Kidney (tissue), 14 donors: Measurements from ENCODE around the gene LZTS3. TPM values are rescaled to one million over a fixed set of nuclear protein-coding genes. Genes with fewer than 3 reads are reported as not detected.
"Not testable (repeated sequence)": the region's sequence is repeated elsewhere in the genome, so short reads cannot be mapped to it uniquely, and the experiment has no call there.

ENCODE experiments used
- DNase-seq, 5 donors: peaks; one replicate each; pipeline ENCODE4 v3.0.0-alpha.2; 2013 to 2020
- FAIRE-seq: peaks from 2 replicates; lab custom pipeline; 2012; peaks lifted over from hg19 to GRCh38; lab: Jason Lieb, UNC
- H3K27ac ChIP-seq, 2 donors: one replicate each; pipeline ENCODE4 v1.7.0; 2013; ENCODE audit warnings: low read depth in 2 of 2, low read length in 2 of 2, inconsistent platforms in 1 of 2
- H3K27me3 ChIP-seq: one replicate; pipeline ENCODE4 v1.7.1; 2013; ENCODE audit warnings: low read length, inconsistent platforms; ENCODE audit not compliant: control insufficient read depth, insufficient read depth
- H3K36me3 ChIP-seq, 3 donors: one replicate each; pipeline versions ENCODE4 v1.7.0 to v1.7.1; 2013; ENCODE audit warnings: low read length in 3 of 3, control low read depth in 1 of 3, inconsistent platforms in 1 of 3; ENCODE audit not compliant: insufficient read depth in 3 of 3, control insufficient read depth in 2 of 3
- H3K4me1 ChIP-seq, 3 donors: one replicate each; pipeline versions ENCODE4 v1.7.0 to v1.7.1; 2013; ENCODE audit warnings: low read length in 3 of 3, inconsistent platforms in 1 of 3, low read depth in 1 of 3; ENCODE audit not compliant: control insufficient read depth in 2 of 3, insufficient read depth in 2 of 3
- H3K4me3 ChIP-seq, 3 donors: one replicate each; pipeline versions ENCODE4 v1.7.0 to v1.8.1; 2013; ENCODE audit warnings: low read length in 3 of 3, control low read depth in 1 of 3, inconsistent platforms in 1 of 3
- H3K9ac ChIP-seq, 3 donors: one replicate each; pipeline versions ENCODE4 v1.7.0 to v1.7.1; 2013; ENCODE audit warnings: low read length in 3 of 3, control low read depth in 1 of 3, inconsistent platforms in 1 of 3
- H3K9me3 ChIP-seq, 3 donors: one replicate each; pipeline versions ENCODE4 v1.7.0 to v1.7.1; 2013; ENCODE audit warnings: low read length in 3 of 3, control low read depth in 1 of 3, inconsistent platforms in 1 of 3; ENCODE audit not compliant: control insufficient read depth in 2 of 3, insufficient read depth in 1 of 3
- intact Hi-C: fragments of 100-400 bp; cut with DNase I; formaldehyde crosslinking; loops from one replicate; pipeline ENCODE4 v1.11.1; 2022
- polyA plus RNA-seq: library from polyadenylated mRNA; stranded (reverse); fragments of 350-450 nt; fragmentation: Illumina TruSeq; extraction: RNeasy Lipid Tissue Mini Kit (QIAGEN cat#74804); gene quantifications from one replicate; pipeline ENCODE4 v1.2.3, GENCODE V29; 2014; ENCODE audit warnings: low read depth, low replicate concordance; ENCODE audit not compliant: insufficient read depth
- total RNA-seq: library from RNA; stranded (reverse); fragmentation: NEBNext Ultra II Directional; extraction: Animal tissue kit (Norgen Biotek cat#: 25700); gene quantifications from one replicate; pipeline ENCODE4 v1.2.1, GENCODE V29; 2021
- TF ChIP-seq, protein P1 (sequence below): IDR thresholded peaks from 3 replicates; pipeline ENCODE4 v1.5.1; 2012; ENCODE audit warnings: mild to moderate bottlenecking, moderate library complexity, borderline replicate concordance; ENCODE audit not compliant: insufficient read depth; ENCODE audit errors: extremely low read depth
- donor health status: control.
- donor health status: control.
- donor health status: control.
- donor health status: control.
- donor health status: control.
- donor health status: DM: yes; HTN: yes; CAD: no.
- donor health status: Normal renal cell carcinoma (clear cell type).

Gene LZTS3
- total and polyA plus RNA-seq, 2 donors from 2014 or later, result 20.0 to 23.0 TPM

DNA sequence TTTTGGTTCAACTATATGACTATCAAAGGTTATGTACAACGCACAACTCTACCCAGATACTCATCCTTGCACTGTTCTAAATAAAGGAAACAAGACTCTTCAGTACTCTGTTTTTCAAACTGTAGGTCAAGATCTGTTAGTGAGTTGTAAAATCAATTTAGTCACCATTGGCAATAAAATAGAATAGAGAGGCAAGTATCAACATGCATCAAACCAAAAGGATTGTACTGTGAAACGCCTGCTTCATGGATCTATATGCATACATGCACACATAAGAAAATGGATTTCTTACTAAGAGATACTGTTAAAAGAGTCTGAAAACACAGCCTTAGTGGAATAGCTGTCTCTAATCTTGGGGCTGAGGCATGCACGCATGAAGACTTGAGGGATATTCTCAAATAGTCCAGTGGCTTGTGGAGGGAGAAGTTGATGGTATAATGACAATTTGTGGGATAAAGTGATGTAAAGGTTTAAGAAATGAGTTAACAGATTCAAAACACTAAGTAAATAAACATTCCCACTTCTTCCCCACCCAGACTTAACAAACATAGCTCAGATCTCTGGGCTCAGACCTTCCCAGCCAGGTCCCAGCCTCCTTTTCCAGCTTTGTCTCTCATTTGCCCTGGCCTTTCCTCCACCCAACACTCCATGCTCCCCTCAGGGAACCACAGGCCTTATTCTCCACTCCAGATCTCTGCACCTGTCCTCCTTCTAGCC is 10.7 kb upstream of the LZTS3 start:
- no peaks in the 10 kb centered on the region for H3K9me3 ChIP-seq
- no peak overlapping the region for H3K4me3 ChIP-seq
- H3K9ac ChIP-seq, result no peak overlapping the region
- H3K27me3 ChIP-seq, result no peaks in the 10 kb centered on the region
- H3K36me3 ChIP-seq, result no peaks in the 10 kb centered on the region
- intact Hi-C loops, result no loop called here
- DNase-seq, result no peak
- H3K4me1 ChIP-seq, result no peaks in the 10 kb centered on the region
- TF ChIP-seq, protein P1, sequence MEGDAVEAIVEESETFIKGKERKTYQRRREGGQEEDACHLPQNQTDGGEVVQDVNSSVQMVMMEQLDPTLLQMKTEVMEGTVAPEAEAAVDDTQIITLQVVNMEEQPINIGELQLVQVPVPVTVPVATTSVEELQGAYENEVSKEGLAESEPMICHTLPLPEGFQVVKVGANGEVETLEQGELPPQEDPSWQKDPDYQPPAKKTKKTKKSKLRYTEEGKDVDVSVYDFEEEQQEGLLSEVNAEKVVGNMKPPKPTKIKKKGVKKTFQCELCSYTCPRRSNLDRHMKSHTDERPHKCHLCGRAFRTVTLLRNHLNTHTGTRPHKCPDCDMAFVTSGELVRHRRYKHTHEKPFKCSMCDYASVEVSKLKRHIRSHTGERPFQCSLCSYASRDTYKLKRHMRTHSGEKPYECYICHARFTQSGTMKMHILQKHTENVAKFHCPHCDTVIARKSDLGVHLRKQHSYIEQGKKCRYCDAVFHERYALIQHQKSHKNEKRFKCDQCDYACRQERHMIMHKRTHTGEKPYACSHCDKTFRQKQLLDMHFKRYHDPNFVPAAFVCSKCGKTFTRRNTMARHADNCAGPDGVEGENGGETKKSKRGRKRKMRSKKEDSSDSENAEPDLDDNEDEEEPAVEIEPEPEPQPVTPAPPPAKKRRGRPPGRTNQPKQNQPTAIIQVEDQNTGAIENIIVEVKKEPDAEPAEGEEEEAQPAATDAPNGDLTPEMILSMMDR, result no peak
- H3K27ac ChIP-seq, result no peak overlapping the region
- no peak for FAIRE-seq

DNA sequence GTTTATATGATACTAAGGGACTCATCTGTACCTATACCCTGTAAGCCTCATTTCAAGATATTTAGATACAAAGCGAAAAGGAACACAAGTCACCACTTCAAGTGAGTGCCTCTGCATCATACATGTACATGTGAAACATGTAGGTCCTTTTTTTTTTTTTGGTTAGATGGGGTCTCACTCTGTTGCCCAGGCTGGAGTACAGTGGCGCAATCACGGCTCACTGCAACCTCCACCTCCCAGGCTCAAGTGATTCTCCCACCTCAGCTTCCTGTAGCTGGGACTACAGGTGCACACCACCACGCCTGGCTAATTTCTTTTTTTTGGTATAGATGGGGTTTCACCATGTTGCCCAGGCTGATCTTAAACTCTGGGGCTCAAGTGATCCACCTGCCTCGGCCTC is 9.1 kb upstream of the LZTS3 start:
- H3K9me3 ChIP-seq, H3K4me1 ChIP-seq, intact Hi-C loops, DNase-seq, H3K36me3 ChIP-seq, FAIRE-seq, H3K9ac ChIP-seq, H3K4me3 ChIP-seq, H3K27ac ChIP-seq, H3K27me3 ChIP-seq: not testable (repeated sequence)

DNA sequence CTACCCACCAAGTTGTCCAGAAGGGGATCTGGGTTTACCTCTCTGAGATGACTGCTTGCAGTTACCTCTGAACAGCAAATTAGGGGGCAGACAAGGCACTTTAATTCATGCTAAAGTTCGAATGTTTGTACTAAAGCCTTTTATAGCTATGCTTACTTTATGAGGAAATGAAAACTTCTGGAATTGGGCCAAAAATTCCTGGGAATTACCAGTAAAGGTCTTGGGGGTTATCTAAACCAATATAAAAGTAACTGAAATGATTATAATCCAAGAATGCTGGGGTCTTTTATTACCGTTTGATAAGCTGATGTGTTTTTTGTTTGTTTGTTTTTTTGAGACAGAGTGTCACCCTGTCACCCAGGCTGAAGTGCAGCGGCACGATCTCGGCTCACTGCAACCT is 7.9 kb upstream of the LZTS3 start:
- DNase-seq (peak in 1 of 5 donors; percentile 19), FAIRE-seq (no peak)
- Histone ChIP-seq H3K4me3 (no peak overlapping the region), H3K9ac (no peak overlapping the region), H3K27me3 (no peaks in the 10 kb centered on the region), H3K4me1 (no peaks in the 10 kb centered on the region), H3K36me3 (no peaks in the 10 kb centered on the region), H3K27ac (no peak overlapping the region), H3K9me3 (no peaks in the 10 kb centered on the region)
- intact Hi-C loops, result no loop called here
- TF ChIP-seq, protein P1, result no peak

DNA sequence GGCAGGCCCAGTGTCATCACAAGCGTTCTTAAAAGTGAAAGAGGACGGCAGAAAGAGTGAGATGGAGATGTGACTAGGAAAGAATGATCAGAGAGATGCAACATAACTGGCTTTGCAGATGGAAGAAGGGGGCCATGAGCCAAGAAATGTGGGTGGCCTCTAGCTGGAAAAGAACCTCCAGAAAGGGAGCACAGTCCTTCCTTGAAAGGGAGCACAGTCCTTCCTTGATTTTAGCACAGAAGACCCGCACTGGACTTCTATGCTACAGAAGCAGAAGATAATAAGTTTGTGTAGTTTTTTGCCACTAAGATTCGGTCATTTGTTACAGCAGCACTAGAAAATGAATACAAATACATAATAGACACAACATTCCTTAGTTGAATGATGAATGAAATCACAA is 7.0 kb upstream of the LZTS3 start:
- TF ChIP-seq, protein P1, result no peak

More for the DNA sequence above, 7.0 kb upstream of the LZTS3 start:
- H3K27ac ChIP-seq, result no peak overlapping the region
- FAIRE-seq (no peak), DNase-seq (no peak)
- no peak overlapping the region for H3K4me3 ChIP-seq
- no peaks in the 10 kb centered on the region for H3K27me3 ChIP-seq
- no peak overlapping the region for H3K9ac ChIP-seq
- H3K9me3 ChIP-seq, result no peaks in the 10 kb centered on the region
- H3K4me1 ChIP-seq, result no peaks in the 10 kb centered on the region
- intact Hi-C loops, result no loop called here
- no peaks in the 10 kb centered on the region for H3K36me3 ChIP-seq
